SU-DHL-6 (cell line): ENCODE results near the gene ARHGEF16.

ENCODE experiments used
- H2AFZ ChIP-seq: fragments of 200-600 bp; sonication (generic); 2 replicates; pipeline ENCODE4 v1.6.1; 2014; ENCODE audit warnings: low read depth, mild to moderate bottlenecking, moderate library complexity, mixed read lengths, antibody characterized with exemption, low read length; ENCODE audit not compliant: severe bottlenecking
- H3F3A ChIP-seq: fragments of 200-600 bp; shearing (Covaris generic); 2 replicates; pipeline ENCODE4 v1.6.0; 2016; ENCODE audit warnings: antibody characterized with exemption, mild to moderate bottlenecking; ENCODE audit not compliant: insufficient read depth
- H3K27ac ChIP-seq: fragments of 200-600 bp; sonication (generic); 2 replicates; pipeline ENCODE4 v1.5.1; 2016; ENCODE audit warnings: low read depth, mild to moderate bottlenecking, low read length, moderate library complexity, mixed read lengths
- H3K27me3 ChIP-seq: fragments of 200-600 bp; sonication (generic), shearing (Covaris generic); 2 replicates; pipeline ENCODE4 v1.6.0; 2014; ENCODE audit warnings: mild to moderate bottlenecking, low read length
- H3K36me3 ChIP-seq: fragments of 200-600 bp; sonication (generic); 2 replicates; pipeline ENCODE4 v1.6.1; 2014; ENCODE audit warnings: mild to moderate bottlenecking, low read length, mixed read lengths
- H3K4me2 ChIP-seq: fragments of 300-600, 200-600 bp; shearing (Covaris generic), sonication (generic); 2 replicates; pipeline ENCODE4 v1.6.0; 2014; ENCODE audit warnings: low read length, low read depth, mild to moderate bottlenecking; ENCODE audit not compliant: poor library complexity, severe bottlenecking
- H3K4me3 ChIP-seq: fragments of 200-600 bp; sonication (generic); 2 replicates; pipeline ENCODE4 v1.5.1; 2014; ENCODE audit warnings: antibody characterized with exemption, low read length, mild to moderate bottlenecking, mixed read lengths; ENCODE audit not compliant: insufficient read depth, poor library complexity, severe bottlenecking
- H3K79me2 ChIP-seq: fragments of 200-600 bp; sonication (generic); 2 replicates; pipeline ENCODE4 v1.6.1; 2014; ENCODE audit warnings: mild to moderate bottlenecking, low read length, moderate library complexity; ENCODE audit not compliant: insufficient read depth
- H3K9ac ChIP-seq: fragments of 200-600 bp; sonication (generic); 2 replicates; pipeline ENCODE4 v1.7.0; 2014; ENCODE audit warnings: mild to moderate bottlenecking, low read length
- H3K9me2 ChIP-seq: fragments of 200-600 bp; sonication (generic); replicated peaks from 2 replicates; pipeline ENCODE4 v1.6.1; 2014; ENCODE audit warnings: low read length; ENCODE audit not compliant: insufficient read depth
- H3K9me3 ChIP-seq: fragments of 200-600 bp; sonication (generic); 2 replicates; pipeline ENCODE4 v1.6.1; 2014; ENCODE audit warnings: low read length, mixed read lengths; ENCODE audit not compliant: insufficient read depth
- H4K20me1 ChIP-seq: fragments of 200-600 bp; sonication (generic); 2 replicates; pipeline ENCODE4 v1.6.1; 2014; ENCODE audit warnings: low read depth, mild to moderate bottlenecking, antibody characterized with exemption, low read length, moderate library complexity, mixed read lengths
- EZH2phosphoT487 ChIP-seq: fragments of 200-600 bp; sonication (generic), shearing (Covaris generic); conservative IDR thresholded peaks from 2 replicates; pipeline ENCODE4 v1.6.1; 2018; ENCODE audit warnings: mild to moderate bottlenecking, antibody characterized with exemption, low read length, moderate library complexity, mixed read lengths
- TF ChIP-seq, protein P1 (sequence below): fragments of 200-600 bp; sonication (generic); IDR thresholded peaks from one replicate; pipeline ENCODE4 v1.5.1; 2017; ENCODE audit warnings: antibody characterized with exemption, mild to moderate bottlenecking, low read length, moderate library complexity; ENCODE audit not compliant: insufficient read depth, poor library complexity, severe bottlenecking

The ARHGEF16 gene

DNA sequence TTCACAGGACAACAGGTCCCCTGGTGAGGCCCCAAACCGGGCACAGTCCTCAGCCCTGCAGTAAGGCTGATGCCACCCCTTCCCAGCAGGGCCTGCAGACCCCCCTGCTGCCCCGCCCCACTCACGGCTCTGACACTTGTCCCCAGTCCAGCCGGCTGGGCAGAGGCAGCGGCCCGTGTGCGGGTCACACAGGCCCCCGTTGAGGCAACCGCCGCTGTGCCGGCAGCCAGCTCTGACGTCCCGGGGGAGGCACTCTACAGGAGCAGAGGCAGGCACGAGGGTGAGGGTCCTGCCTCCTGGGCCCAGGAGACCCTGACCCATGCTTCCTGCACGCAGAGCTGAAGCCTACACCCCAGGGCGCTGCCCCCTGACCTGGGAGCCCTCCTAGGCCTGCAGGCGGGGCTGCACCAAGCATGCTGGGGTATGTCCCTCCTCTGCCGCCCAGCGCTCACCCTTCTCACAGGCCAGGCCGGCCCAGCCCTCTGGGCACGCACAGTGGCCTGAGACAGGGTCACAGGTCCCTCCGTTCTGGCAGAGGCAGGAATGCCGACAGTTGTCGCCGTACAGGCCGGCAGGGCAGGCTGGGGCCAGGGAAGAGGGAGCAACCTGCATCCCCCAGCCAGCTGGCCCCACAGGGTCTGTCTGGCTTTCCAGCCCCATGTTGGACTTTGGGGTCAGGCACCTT, 43.9 kb downstream of the ARHGEF16 start:
- H3K79me2 ChIP-seq = no peaks in the 10 kb centered on the region
- H3K4me3 ChIP-seq = no peak overlapping the region
- no peak overlapping the region for H3K27ac ChIP-seq
- H3F3A ChIP-seq = no peaks in the 10 kb centered on the region
- no peaks in the 10 kb centered on the region for H3K27me3 ChIP-seq
- H3K4me2 ChIP-seq = no peak overlapping the region
- H3K9me2 ChIP-seq = no peaks in the 10 kb centered on the region
- no peaks in the 10 kb centered on the region for H4K20me1 ChIP-seq
- H2AFZ ChIP-seq = no peak overlapping the region
- no peaks in the 10 kb centered on the region for H3K9me3 ChIP-seq
- no peak overlapping the region for H3K9ac ChIP-seq
- TF ChIP-seq EZH2phosphoT487 = no peak
- TF ChIP-seq, protein P1, sequence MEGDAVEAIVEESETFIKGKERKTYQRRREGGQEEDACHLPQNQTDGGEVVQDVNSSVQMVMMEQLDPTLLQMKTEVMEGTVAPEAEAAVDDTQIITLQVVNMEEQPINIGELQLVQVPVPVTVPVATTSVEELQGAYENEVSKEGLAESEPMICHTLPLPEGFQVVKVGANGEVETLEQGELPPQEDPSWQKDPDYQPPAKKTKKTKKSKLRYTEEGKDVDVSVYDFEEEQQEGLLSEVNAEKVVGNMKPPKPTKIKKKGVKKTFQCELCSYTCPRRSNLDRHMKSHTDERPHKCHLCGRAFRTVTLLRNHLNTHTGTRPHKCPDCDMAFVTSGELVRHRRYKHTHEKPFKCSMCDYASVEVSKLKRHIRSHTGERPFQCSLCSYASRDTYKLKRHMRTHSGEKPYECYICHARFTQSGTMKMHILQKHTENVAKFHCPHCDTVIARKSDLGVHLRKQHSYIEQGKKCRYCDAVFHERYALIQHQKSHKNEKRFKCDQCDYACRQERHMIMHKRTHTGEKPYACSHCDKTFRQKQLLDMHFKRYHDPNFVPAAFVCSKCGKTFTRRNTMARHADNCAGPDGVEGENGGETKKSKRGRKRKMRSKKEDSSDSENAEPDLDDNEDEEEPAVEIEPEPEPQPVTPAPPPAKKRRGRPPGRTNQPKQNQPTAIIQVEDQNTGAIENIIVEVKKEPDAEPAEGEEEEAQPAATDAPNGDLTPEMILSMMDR = no peak
- H3K36me3 ChIP-seq = no peaks in the 10 kb centered on the region

DNA sequence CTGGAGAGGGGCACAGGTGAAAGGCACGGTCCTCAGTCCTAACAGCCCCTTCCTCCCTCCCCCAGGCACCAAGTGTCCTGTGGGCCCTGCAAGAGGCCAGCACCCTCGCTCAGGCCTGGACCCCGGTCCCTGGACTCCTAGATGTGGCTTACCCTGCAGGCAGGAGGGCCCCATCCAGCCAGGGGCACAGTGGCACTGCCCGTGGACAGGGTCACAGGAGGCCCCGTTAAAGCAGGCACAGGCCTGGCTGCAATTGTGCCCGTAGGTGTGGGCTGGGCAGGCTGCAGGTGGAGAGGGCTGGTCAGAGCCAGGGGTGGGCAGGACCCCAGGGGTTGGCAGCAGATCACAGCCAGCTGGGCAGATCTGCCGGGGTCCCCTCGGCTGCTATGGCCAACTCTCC, 44.5 kb downstream of the ARHGEF16 start:
- no peaks in the 10 kb centered on the region for H4K20me1 ChIP-seq
- no peak overlapping the region for H3K4me2 ChIP-seq
- TF ChIP-seq, protein P1 = no peak
- TF ChIP-seq EZH2phosphoT487 = no peak
- H3K9ac ChIP-seq = no peak overlapping the region
- no peaks in the 10 kb centered on the region for H3K79me2 ChIP-seq
- no peak overlapping the region for H3K4me3 ChIP-seq
- no peak overlapping the region for H3K27ac ChIP-seq
- no peaks in the 10 kb centered on the region for H3K9me2 ChIP-seq
- H2AFZ ChIP-seq = no peak overlapping the region
- no peaks in the 10 kb centered on the region for H3K9me3 ChIP-seq
- no peaks in the 10 kb centered on the region for H3K36me3 ChIP-seq
- no peaks in the 10 kb centered on the region for H3F3A ChIP-seq
- H3K27me3 ChIP-seq = no peaks in the 10 kb centered on the region

DNA sequence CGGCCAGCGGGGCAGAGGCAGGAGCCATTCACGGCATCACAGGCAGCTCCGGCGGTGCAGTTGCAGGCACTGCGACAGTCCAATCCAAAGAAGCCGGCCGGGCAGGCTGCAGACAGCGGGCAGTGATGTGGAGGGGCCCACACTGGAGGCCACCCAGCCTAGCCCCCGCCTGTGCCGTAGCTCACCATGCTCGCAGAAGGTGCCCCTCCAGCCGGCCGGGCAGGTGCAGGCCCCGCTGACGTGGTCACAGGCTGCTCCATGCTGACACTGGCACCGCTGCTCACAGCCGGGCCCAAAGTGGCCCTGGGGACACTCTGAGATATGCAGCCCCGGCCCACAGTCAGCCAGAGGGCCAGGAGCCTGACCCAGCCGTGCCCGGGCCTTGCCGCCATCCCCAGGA, 45.1 kb downstream of the ARHGEF16 start:
- Histone ChIP-seq H3K4me3 (no peak overlapping the region), H3K79me2 (no peaks in the 10 kb centered on the region), H3K27ac (no peak overlapping the region), H4K20me1 (no peaks in the 10 kb centered on the region), H3K9me2 (no peaks in the 10 kb centered on the region), H3K4me2 (no peak overlapping the region), H3K9ac (no peak overlapping the region), H3K27me3 (no peaks in the 10 kb centered on the region), H2AFZ (no peak overlapping the region), H3F3A (no peaks in the 10 kb centered on the region), H3K9me3 (no peaks in the 10 kb centered on the region), H3K36me3 (no peaks in the 10 kb centered on the region)
- TF ChIP-seq EZH2phosphoT487 = no peak
- TF ChIP-seq, protein P1 = no peak
